CD4-positive, alpha-beta T cell treated with Interleukin-6 for 4 hours (primary cell): ENCODE measurements around the gene TIGD4.

Experiments
- DNase-seq: peaks from one replicate; pipeline ENCODE4 v3.0.0-alpha.2; 2020; ENCODE audit warnings: mixed read lengths

TIGD4 gene

DNA sequence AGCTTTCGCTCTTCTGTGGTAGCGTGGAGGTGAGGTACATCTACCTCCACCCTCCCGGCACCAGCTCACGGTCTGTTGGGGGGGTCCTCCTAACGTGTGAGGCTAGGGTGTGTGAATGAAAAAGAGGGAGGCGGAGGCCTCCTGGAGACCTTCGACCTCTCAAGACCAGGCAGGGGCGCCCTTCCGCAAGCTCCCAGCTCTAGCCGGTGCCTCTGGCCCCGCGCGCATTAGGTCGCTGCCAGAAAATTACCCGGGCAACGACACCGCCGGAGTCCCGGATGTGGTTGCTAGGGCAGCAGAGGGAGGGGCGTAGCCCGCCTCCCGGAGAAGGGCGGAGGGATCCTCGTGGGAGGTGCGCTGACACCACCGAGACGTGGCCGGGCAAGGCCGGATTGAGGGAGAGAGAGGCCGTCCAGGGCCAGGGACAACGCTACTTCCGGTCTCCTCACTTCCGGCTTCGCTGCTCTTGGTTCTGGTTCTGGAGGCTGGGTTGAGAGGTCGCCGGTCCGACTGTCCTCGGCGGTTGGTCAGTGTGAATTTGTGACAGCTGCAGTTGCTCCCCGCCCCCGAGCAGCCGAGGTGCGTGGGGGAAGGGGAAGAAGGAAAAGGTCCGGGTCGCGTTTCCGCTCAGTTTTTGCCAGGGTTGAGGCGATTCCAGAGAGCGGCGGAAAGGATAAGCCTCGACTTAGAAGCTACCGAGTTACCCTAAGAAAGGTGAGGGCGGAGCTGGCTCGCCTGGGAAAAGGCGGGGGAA is at the start of gene TIGD4, which contains the start of gene ARFIP1:
TIGD4 (minus strand) TSS at position 218 of the 754 bp plus-strand sequence. CDS start 8,726 bp downstream, outside the sequence.
ARFIP1 (plus strand) TSS at position 442 of the 754 bp plus-strand sequence. CDS start 49,680 bp downstream, outside the sequence.
- peak; percentile 95 for DNase-seq

DNA sequence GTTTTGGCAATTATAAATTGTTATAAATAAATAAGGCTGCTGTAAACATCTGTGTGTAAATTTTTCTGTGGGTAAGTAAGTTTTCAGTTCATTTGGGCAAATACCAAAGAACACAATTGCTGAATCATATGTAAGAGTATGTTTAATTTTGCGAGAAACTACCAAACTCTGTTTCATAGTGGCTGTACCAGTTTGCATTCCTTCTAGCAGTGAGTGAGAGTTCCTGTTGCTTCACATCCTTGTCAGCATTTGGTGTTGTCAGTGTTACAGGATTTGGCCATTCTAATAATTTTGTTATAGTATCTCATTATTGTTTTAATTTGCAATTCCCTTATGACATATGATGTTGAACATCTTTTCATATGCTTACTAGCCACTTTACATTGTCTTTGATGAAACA is 48.6 kb upstream of the TIGD4 start:
- DNase-seq, result no peak

DNA sequence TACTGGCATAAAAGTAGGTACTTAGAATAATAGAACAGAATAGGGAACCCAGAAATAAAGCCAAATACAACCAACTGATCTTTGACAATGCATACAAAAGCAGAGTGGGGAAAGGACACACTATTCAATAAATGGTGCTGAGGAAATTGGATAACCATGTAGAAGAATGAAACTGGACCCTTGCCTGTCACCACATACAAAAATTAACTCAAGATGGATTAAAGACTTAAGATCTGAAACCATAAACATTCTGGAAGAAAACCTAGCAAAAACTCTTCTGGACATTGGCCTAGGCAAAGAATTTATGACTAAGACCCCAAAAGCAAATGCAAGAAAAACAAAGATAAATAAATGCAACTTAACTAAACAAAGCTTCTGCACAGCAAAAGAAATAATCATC is 45.8 kb upstream of the TIGD4 start:
- no peak for DNase-seq

DNA sequence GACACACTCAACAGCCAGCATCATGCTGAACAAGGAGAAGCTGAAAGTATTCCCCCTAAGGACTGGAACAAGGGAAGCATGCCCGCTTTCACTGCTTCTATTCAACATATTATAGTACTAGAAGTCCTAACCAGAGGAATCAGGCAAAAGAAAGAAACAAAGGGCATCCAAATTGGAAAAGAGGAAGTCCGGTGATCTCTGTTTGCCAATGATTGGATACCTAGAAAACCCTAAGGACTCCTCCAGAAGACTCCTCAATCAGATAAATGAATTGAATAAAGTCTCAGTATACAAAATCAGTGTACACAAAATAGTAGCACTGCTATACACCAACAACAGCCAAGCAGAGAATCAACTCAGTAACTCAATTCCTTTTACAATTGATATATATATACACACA is 45.0 kb upstream of the TIGD4 start:
- DNase-seq, result no peak

DNA sequence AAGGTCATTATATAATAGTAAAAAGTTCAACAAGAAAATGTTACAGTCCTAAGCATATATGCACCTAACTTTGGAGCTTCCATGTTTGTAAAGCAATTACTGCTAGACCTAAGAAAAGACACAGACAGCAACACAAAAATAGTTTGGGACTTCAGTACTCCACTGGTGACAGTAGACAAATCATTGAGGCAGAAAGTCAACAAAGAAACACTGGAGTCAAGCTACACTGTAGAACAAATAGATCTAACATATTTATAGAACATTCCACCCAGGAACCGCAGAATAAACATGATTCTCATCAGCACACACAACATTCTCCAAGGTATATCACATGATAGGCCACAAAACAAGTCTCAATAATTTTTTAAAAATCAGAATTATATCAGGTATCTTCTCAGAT is 42.8 kb upstream of the TIGD4 start:
- no peak for DNase-seq

DNA sequence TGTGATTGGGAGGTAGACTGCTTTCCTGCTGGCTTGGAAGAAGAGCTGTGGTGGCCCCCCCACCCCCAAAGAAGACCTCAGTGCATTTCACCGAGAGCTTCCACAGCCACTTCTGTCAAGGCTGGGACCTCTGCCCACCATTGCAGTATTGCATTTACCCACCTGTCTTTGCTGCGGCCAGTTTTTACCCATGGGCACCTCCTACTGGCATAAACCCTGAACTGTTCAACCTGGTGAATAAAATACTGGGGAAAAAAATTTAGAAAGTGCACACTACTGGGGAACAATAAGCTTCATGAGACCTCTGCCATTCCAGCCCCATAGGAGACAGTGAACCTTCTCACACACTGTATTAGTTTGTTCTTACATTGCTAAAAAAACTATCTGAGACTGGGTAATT is 40.5 kb upstream of the TIGD4 start:
- no peak for DNase-seq

DNA sequence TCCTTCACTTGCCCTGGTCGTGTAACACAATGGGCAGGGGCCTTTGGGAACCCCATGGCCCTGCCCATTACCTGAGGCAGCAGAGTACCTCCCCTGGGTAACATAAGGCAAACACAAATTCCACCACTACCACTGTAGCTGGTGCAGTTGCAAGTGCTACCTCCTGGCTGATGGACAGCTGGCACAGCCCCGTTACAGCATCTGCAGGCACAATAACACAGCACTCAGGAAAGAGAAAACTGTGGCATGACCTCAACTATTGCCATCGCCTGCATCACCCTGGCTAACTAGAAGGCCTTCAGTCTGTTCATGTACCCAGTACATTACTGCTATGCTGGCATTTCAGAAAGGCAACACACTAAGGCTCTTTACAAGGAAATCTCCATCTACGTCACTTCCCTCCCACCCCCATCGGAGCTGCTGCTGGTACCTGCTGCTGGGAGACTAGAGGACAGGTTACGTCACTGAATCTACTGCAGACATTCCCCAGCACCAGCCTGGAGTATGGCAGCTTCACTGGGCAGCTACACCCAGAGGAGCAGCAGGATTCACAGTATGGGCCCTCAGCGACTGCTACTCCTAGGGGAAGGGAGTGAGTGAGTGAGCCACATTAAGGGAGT is 39.6 kb upstream of the TIGD4 start:
- DNase-seq, result no peak

DNA sequence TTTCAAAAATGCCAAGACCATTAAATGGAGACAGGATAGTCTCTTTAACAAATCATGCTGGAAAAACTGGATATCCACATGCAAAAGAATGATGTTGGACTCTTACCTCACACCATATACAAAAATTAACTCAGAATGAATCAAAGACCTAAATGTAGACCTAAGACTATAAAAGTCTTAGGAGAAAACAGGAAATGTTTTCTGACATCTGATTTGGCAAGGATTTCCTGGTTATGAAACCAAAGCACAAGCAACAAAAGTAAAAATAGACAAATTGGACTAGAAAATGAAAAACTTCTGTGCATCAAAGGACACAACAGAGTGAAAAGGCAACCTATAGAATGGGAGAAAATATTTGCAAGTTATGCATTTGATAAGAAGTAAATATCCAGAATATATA is 37.8 kb upstream of the TIGD4 start:
- DNase-seq, result no peak

DNA sequence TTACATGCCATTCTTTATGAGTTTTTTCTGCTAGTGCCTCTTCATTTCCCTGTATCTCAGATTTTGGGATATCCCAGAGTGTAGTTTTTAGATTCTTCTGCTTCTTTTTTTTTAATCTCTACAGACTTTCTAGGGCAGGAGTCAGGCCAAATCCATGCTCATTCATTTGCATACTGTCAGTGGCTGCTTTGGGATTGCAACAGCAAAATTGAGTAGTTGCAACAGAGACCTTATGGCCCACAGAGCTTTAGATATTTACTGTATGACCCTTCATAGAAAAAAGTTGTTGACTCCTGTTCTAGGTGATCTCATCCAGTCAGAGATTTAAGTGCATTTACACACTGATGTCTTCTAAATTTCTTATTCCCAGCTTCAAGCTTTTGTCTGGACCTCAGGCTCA is 35.5 kb upstream of the TIGD4 start:
- DNase-seq, result no peak

DNA sequence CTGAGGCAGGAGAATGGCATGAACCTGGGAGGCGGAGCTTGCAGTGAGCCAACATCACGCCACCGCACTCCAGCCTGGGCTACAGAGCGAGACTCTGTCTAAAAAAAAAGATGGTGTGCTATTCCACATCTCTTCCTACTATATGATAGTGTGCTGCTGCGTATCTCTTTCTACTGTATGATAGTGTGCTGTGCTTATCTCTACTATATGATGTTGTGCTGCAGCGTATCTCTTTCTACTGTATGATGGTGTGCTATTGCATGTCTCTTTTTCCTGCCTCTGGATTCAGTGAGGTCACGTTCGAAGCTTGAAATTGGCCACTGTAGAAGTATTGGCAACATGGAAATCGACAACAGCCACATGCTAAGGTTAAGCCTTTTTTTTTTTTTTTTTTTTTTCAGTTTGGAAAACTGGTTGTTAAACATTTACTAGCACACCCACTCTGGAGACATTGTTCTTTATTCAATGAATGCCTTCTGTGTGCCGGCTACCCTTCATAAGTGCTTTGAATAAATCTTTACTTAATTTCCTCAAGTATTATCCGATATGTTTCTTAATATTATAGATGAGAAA is 31.3 kb upstream of the TIGD4 start:
- DNase-seq, result no peak

DNA sequence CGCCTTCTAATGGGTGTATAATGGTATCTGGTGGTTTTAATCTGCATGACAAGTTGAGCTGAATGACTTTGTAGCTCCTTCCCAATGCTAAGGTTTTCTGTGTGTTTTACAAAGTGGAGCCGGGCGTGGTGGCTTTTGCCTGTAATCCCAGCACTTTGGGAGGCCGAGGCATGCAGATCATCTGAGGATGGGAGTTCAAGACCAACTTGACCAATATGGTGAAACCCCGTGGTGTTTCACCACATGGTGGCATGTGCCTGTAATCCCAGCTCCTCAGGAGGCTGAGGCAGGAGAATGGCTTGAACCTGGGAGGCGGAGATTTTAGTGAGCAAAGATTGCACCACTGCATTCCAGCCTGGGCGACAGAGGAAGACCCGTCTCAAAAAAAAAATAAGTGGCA is 29.1 kb upstream of the TIGD4 start:
- DNase-seq, result no peak

DNA sequence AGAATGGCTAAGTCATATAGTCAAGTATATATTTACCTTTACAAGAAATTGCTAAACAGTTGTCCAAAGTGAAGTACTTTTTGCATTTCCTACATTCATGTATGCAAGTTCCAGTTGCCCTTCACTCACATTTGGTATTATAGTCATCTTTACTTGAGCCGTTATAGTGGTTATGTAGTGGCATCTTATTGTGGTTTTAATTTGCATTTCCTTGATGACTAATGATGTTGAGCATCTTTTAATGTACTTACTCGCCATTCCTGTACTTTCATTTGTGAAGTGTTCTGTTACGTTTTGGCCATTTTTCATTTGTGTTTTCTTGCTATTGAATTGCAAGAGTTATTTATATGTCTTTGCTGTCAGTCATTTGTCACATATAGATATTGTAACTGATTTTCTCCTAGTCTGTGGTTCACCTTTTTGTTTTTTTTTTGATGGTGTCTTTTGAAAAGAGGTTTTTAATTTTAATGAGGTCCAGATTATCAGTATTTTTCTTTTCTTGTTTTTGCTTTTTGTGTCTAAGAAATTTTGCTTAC is 27.8 kb upstream of the TIGD4 start:
- DNase-seq, result no peak

DNA sequence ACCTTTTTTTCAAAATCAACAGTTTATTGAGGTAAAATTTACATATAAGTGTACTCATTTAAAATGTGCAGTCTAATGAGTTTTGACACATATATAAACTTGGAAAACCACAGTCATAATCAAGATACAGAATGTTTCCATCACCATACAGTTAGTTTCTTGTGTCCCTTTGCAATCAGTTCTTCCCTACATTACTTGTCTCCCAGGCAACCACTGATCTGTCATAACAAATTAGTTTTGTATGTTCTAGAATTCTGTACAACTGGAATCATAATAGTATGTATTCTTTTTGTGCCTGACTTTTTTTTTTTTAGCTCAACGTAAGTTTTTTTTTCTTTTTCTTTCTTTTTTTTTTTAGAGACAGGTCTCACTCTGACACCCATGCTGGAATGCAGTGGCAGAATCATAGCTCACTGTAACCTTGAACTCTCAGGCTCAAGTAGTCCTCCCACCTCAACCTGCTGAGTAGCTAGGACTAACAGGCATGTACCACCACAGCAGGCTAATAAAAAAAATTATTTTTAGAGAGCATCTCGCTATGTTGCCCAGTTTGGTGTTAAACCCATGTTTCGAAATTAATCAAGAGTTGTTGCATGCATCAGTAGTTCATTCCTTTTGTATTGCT is 27.1 kb upstream of the TIGD4 start:
- no peak for DNase-seq

DNA sequence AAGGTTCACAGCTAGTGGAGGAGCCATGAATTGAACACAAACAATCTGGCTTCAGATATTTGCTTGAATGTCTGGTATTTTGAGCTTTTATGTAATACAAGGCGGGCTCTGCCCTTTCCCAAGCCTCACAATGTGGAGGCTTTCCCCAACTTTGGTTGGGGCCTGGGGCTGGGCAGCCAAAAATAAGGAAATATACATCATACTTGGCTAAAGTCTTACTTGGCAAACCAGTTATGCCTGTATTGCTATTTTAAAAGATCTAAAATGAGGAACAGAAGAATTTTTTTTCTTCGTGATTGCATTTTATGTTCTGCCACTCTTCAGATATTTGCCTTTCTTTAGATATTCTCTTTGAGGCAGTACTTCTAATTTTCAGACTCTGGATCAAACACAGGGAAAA is 26.3 kb upstream of the TIGD4 start:
- DNase-seq, result no peak

DNA sequence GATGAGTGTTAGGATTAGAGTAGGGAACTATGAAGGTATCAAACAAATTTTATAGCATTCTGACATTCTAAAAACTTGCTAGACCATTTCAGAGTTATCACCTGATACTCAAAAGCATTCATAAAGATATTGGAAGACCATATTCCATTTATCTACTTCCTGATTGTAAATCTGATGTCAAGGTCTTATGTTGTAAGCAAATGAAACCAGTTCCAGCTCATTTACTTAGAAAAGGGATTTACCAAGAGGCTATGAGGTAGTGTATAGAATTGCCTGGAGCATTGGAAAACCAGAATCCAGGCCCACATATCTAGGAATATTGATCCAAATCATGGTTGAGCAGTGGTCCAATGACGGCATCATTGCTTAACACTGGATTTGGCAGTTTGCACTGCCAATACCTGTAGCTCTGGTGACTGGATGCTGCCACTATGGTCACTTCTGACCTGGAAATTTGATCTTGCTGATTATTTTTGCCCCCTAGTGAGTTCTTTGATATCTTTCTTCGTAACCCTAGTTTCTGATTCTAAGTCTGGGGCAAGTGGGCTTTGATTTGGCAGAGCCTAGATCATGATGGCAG is 25.6 kb upstream of the TIGD4 start:
- no peak for DNase-seq

DNA sequence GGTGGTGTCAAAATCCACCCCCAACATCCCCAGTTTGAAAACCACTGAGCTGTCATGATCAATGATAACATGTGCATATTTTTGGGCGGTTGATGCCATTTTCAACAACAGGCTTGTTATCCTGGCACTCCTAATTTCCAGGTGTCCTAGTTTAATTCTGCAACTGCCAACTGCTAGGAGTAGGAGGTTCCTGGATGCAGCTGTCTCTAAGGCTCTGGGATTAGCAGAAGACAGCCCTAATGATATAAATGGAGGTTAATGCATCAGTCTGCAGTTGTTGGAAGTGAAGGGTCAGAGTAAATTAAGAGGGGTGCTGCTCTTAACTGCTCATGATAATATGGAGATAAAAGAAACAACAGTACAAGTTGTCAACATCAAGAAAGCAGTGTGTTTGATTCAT is 24.0 kb upstream of the TIGD4 start:
- no peak for DNase-seq

DNA sequence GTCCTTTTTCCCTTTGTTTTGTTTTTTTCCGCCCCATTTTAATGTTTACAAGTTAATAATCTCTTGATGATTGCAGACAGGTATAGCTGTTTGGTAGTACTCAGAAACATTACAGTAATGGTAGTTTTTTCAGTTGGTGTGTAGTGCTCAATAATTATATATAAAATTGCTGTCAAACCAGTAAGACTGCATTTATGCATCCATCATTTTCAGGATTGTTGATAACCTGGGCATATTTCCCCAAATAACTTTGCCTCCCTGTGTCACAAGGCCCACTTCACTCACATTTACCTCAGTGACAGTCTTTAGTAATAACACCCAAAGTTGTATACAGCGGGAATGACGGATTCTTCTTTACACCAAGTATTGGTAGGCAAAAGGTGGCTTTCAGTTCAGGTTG is 16.4 kb upstream of the TIGD4 start:
- DNase-seq, result no peak

DNA sequence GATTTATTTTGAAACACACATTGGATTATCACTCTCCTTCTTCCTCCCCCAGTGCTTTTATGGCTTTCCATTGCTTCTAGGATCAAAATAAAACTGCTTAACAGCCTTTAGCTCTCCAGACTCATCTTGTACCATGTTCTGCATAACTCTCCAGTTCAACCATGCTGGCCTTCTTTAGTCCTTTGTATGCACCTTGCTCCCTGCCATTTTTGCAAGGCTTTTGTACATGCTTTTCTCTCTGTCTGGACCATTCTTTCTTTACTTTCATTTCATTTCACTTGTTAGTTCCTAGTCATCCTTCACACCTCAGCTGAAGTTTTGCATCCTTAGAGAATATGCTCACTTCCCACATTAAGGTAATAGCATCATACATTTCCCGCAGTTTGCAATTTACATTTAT is 7.1 kb upstream of the TIGD4 start:
- DNase-seq, result no peak

DNA sequence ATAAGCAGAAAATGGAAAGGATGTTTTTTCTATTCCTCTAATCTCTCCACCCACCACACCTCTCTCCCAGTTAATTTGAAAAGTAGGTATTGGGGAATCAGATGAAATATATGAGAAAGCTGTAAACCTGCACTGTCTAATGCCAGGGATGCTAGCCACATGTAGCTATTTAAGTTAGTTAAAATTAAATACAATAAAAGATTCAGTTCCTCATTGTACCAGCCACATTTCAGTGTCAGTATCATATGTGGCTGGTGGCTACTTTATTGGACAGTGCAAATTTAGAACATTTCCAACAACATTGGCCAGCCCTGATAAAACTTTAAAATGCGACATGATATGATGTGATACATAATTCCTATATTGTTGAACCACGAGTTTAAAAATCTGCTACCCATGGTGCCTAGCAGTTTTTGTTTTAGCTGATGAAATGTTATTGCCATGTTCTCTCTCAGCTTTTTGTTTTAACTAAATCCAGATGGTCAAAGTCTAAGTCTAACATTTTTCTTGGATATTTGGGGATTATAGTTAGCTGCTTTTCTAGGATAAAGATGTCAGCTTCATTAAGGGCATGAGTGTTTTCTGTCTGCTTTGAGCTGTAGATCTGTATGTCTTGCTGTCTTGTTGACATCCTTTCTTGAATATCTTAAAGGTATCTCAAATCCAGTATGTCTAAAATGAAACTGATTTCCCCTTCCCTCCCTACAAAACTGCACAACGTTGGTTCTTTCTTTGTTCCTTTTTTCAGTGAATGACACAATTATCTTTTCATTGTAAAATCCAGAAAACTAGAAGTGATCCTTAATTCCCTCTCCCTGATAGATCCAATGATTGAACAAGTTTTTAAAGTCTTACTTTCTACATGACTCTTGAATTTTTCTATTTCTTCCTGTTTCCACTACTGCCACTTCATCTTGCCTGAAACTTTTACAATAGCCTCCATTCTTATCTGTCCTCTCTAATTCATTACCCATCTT is 6.4 kb upstream of the TIGD4 start:
- no peak for DNase-seq

DNA sequence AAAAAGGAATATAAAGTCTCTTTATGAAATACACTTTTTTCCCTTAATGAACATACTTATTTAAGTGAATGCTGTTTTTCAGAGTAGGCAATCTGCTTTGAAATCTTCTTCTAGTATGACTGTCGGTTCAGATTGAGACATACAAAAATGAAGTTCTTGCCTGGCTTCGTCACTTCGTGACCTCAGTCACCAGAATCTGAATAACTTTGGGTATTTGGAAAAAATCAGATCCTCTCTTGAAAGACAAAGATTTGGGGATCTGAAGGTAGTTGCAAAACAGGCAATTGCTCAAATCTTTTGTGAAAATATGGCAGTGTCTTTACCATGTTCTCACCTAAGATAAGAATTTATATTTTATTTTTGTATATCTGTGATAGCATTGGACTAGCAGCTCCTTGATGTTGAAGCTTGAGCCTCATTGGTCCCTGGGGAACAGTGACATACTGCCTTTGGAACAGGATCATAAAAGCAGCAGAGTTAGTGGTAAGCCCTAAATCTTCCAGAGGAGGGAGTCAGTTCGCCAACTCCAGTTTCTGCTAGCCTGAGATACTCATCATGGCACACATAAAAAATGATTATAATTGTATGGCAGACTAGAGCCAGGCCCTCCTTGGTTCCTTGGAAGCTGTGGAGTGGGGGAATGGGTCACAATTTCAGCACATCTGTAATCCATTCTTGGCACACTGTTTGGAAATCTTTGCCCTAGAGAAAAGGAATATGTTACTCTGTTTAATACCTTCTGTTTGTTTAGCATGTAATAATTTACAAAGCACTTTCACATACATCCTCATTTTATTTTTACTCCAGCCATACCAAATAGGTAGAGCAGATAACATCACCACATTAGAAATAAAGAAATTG is 5.2 kb upstream of the TIGD4 start:
- no peak for DNase-seq

DNA sequence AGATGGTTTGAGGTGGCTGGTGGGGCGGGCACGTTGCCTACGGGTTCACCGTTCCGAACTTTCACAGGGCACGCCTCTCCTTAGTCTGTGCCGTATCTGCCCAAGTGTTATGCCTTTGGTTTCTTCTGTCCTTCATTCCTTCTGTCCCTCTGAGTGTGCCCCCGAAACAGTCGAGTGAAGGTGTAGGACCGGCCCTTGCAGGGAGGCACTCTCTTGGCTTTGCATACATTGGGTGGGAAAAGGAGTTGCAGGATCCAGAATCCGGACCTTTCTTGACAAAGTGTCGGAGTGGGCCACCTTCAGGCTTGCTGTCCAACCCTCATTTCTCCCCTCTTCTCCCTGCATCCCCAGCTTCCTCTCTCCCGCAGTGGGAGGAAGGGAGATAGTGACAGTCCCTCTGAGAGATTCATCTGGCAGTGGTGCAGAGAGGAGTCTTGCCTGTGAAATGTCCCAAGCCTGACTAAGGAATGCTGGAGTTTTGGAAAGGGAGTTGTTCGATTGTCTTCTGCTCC is 793 bp upstream of the TIGD4 start:
- no peak for DNase-seq
